ENCODE measurements around the gene OAT. TPM values are rescaled to one million over a fixed set of nuclear protein-coding genes. Genes with fewer than 3 reads are reported as not detected.

OAT gene
- total RNA-seq, 4 donors from 2014 or later, result 139 to 205 (median 168) TPM

GRCh38 chr10:124451276-124451675, 32.6 kb upstream of the OAT start:
- 43 to 70% methylated on average over 2 to 6 of the region's 6 CpGs for WGBS, 2 donors (ENCODE audit: low coverage in 1 of 2)
- Histone ChIP-seq H3K4me3 (no peak overlapping the region), H3K9me3 (no peaks in the 10 kb centered on the region), H3K36me3 (no peaks in the 10 kb centered on the region), H3K4me1 (peaks cover 0 to 37% (median 17%) of the 10 kb centered on the region in 3 donors), H3K27ac (no peak overlapping the region), H3K27me3 (peaks cover 100% of the 10 kb centered on the region)
- no peak for ATAC-seq
- TF ChIP-seq EP300 (IDR thresholded peaks at IDR 0.05), result no peak
- no peak for TF ChIP-seq POLR2AphosphoS5 (IDR thresholded peaks at IDR 0.05)
- no peak for TF ChIP-seq POLR2A (IDR thresholded peaks at IDR 0.05)
- TF ChIP-seq CTCF (IDR thresholded peaks at IDR 0.05), result no peak

DNA sequence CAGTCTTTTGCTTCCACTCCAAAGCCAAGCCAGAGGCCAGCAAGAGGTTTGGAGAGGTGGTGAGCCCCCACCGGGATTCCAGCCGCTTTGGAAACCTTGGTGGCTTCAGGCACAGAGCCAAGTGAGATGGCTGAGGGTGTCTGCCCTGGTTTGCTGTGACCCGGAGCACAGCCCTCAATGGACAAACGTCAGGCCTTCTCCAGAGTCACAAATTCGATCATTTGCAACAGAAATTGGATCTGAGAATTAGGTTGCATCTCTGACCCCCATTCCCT, 32.0 kb upstream of the OAT start:
- no peak for ATAC-seq
- Histone ChIP-seq H3K9me3 (no peaks in the 10 kb centered on the region), H3K4me3 (no peak overlapping the region), H3K36me3 (no peaks in the 10 kb centered on the region), H3K27ac (no peak overlapping the region), H3K27me3 (peaks cover 100% of the 10 kb centered on the region), H3K4me1 (peaks cover 0 to 37% (median 17%) of the 10 kb centered on the region in 3 donors)
- TF ChIP-seq CTCF (IDR thresholded peaks at IDR 0.05) (no peak), EP300 (IDR thresholded peaks at IDR 0.05) (no peak), POLR2A (IDR thresholded peaks at IDR 0.05) (no peak), POLR2AphosphoS5 (IDR thresholded peaks at IDR 0.05) (no peak)
- WGBS, 2 donors (ENCODE audit: low coverage in 1 of 2), result no CpG with 5 or more reads among the region's 5 CpGs

GRCh38 chr10:124450012-124450782, 31.5 kb upstream of the OAT start, which contains the start of gene NKX1-2:
TSS of gene NKX1-2 (minus strand) at chr10:124450035. CDS start at chr10:124449943, 92 bp downstream.
- peak within 1 kb of the TSS in 1 of 2 donors; percentile 35 for H3K4me3 ChIP-seq

DNA sequence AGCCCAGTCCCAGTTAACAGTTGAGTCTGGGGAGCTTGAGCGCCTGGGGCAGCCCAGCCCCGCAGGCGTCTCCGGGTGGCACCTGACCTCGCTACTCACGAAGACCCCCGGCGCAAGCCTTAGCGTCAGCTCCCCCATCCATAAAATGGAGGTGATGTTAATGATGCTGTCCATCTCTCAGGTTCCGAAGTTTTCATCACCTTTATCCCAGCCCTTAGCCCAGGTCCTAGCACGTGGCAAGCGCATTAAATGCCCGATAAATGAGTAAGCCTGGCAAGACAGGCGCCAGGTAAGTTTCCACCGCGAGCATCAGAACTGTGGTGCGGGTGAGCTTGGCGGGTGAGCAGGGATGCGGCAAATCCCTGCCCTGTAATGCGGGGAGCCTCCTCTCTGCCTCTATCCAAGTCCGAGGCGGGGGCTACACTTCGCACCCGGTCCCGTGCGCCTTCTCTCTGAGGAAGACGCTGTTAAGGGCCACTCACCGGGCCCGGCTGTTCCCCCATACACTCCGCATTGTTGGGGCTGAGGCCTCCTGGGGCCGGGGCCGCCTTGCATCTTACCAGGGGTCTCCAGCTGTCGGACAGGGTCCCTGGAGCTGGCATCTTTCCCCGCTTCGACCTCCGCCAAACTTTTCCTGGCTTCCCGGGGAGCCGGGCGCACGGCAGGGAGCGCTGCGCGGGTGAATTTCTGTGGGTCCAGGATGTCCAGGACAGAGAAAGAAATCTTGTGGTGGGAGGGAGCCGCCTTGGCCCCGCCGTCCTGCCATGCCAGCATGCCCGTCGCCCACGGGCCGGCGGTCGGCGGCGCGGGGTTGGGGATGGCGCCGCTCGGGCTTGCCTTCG, 30.7 kb upstream of the OAT start:
- peaks cover 88% of the 10 kb centered on the region for H3K27me3 ChIP-seq
- no peaks in the 10 kb centered on the region for H3K36me3 ChIP-seq
- ATAC-seq, result no peak
- 0% methylated on average over 4 of the region's 59 CpGs; no CpG with 5 or more reads in 1 of the 2 donors for WGBS, 2 donors (ENCODE audit: low coverage in 1 of 2)
- TF ChIP-seq POLR2A (IDR thresholded peaks at IDR 0.05), result no peak
- TF ChIP-seq EP300 (IDR thresholded peaks at IDR 0.05), result no peak
- no peak for TF ChIP-seq CTCF (IDR thresholded peaks at IDR 0.05)
- TF ChIP-seq POLR2AphosphoS5 (IDR thresholded peaks at IDR 0.05), result no peak
- H3K27ac ChIP-seq, result no peak overlapping the region
- H3K4me3 ChIP-seq, result peak overlapping the region in 1 of 2 donors; percentile 35
- H3K9me3 ChIP-seq, result no peaks in the 10 kb centered on the region
- H3K4me1 ChIP-seq, result peaks cover 0 to 37% (median 17%) of the 10 kb centered on the region in 3 donors

More at GRCh38 chr10:124450012-124450782, 31.5 kb upstream of the OAT start, which contains the start of gene NKX1-2:
- peaks cover 95% of the 10 kb centered on the region for H3K27me3 ChIP-seq
- no peaks in the 10 kb centered on the region for H3K36me3 ChIP-seq
- no peak within 1 kb of the TSS for H3K27ac ChIP-seq
- H3K4me1 ChIP-seq, result peaks cover 0 to 37% (median 17%) of the 10 kb centered on the region in 3 donors
- TF ChIP-seq POLR2A (IDR thresholded peaks at IDR 0.05) (no peak), EP300 (IDR thresholded peaks at IDR 0.05) (no peak), POLR2AphosphoS5 (IDR thresholded peaks at IDR 0.05) (no peak), CTCF (IDR thresholded peaks at IDR 0.05) (no peak)
- no peak for ATAC-seq
- H3K9me3 ChIP-seq, result no peaks in the 10 kb centered on the region
- 0% methylated on average over 1 to 2 of the region's 57 CpGs for WGBS, 2 donors (ENCODE audit: low coverage in 1 of 2)

Measured in gastroesophageal sphincter (tissue), 4 donors.